Choroid plexus epithelial cell (primary cell): ENCODE results near the gene TCOF1.

Source experiments
- DNase-seq: peaks from one replicate; pipeline ENCODE4 v3.0.0-alpha.2; 2010; ENCODE audit warnings: low read depth
- H3K4me3 ChIP-seq: 2 replicates; pipeline ENCODE4 v1.5.1; 2011; ENCODE audit warnings: low read depth, mild to moderate bottlenecking, control low read depth, low read length, moderate library complexity
- TF ChIP-seq, protein P1 (sequence below): conservative IDR thresholded peaks from 2 replicates; pipeline ENCODE4 v1.5.1; 2011; ENCODE audit warnings: low read depth, mild to moderate bottlenecking, control low read depth, inconsistent platforms, low read length, moderate library complexity

Gene TCOF1, protein sequence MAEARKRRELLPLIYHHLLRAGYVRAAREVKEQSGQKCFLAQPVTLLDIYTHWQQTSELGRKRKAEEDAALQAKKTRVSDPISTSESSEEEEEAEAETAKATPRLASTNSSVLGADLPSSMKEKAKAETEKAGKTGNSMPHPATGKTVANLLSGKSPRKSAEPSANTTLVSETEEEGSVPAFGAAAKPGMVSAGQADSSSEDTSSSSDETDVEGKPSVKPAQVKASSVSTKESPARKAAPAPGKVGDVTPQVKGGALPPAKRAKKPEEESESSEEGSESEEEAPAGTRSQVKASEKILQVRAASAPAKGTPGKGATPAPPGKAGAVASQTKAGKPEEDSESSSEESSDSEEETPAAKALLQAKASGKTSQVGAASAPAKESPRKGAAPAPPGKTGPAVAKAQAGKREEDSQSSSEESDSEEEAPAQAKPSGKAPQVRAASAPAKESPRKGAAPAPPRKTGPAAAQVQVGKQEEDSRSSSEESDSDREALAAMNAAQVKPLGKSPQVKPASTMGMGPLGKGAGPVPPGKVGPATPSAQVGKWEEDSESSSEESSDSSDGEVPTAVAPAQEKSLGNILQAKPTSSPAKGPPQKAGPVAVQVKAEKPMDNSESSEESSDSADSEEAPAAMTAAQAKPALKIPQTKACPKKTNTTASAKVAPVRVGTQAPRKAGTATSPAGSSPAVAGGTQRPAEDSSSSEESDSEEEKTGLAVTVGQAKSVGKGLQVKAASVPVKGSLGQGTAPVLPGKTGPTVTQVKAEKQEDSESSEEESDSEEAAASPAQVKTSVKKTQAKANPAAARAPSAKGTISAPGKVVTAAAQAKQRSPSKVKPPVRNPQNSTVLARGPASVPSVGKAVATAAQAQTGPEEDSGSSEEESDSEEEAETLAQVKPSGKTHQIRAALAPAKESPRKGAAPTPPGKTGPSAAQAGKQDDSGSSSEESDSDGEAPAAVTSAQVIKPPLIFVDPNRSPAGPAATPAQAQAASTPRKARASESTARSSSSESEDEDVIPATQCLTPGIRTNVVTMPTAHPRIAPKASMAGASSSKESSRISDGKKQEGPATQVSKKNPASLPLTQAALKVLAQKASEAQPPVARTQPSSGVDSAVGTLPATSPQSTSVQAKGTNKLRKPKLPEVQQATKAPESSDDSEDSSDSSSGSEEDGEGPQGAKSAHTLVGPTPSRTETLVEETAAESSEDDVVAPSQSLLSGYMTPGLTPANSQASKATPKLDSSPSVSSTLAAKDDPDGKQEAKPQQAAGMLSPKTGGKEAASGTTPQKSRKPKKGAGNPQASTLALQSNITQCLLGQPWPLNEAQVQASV (N-terminal part only)

DNA sequence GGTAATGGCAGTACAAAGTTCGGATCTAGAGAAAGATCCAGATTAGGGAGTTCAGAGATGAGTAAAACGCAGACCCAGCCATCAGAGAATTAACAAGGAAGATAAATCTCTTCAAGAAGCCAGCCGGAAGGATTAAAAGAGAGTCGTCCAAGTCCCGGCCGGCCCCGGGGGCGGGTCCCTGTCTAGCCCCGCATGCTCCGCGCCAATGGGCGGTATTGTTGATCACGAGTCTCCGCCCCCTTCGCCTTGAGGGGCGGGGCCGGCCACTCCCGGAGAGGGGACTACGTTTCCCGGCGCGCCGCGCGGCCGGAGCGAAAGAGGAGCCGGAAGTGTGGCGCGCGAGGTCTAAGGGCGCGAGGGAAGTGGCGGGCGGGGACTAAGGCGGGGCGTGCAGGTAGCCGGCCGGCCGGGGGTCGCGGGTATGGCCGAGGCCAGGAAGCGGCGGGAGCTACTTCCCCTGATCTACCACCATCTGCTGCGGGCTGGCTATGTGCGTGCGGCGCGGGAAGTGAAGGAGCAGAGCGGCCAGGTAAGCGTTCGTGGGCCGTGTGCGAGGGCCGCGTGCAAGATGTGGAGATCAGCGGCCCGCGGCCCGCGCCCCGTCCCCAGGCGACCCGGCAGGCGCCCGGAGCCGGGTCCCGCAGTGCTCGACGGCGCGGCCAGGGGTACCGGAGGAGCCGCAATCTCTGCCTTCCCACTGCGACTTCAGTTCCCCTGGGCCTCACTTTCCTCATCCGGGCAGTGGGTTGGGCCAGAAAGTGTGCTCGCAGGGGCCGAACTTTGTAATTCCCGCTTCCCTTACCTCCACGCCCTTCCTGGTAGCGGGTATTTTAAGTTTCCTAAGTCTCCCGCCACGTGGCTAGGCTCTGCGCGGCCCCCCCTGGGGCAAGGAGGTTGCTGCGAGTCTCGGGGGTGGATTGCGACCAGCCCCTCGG is at the start of gene TCOF1:
Gene TCOF1 (plus strand): TSS at position 372 of the 935 bp plus-strand sequence. CDS start 50 bp downstream, at position 422.
- TF ChIP-seq, protein P1, sequence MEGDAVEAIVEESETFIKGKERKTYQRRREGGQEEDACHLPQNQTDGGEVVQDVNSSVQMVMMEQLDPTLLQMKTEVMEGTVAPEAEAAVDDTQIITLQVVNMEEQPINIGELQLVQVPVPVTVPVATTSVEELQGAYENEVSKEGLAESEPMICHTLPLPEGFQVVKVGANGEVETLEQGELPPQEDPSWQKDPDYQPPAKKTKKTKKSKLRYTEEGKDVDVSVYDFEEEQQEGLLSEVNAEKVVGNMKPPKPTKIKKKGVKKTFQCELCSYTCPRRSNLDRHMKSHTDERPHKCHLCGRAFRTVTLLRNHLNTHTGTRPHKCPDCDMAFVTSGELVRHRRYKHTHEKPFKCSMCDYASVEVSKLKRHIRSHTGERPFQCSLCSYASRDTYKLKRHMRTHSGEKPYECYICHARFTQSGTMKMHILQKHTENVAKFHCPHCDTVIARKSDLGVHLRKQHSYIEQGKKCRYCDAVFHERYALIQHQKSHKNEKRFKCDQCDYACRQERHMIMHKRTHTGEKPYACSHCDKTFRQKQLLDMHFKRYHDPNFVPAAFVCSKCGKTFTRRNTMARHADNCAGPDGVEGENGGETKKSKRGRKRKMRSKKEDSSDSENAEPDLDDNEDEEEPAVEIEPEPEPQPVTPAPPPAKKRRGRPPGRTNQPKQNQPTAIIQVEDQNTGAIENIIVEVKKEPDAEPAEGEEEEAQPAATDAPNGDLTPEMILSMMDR = no peak
- peak within 1 kb of the TSS; percentile 71 for H3K4me3 ChIP-seq
- peak; percentile 96 for DNase-seq

DNA sequence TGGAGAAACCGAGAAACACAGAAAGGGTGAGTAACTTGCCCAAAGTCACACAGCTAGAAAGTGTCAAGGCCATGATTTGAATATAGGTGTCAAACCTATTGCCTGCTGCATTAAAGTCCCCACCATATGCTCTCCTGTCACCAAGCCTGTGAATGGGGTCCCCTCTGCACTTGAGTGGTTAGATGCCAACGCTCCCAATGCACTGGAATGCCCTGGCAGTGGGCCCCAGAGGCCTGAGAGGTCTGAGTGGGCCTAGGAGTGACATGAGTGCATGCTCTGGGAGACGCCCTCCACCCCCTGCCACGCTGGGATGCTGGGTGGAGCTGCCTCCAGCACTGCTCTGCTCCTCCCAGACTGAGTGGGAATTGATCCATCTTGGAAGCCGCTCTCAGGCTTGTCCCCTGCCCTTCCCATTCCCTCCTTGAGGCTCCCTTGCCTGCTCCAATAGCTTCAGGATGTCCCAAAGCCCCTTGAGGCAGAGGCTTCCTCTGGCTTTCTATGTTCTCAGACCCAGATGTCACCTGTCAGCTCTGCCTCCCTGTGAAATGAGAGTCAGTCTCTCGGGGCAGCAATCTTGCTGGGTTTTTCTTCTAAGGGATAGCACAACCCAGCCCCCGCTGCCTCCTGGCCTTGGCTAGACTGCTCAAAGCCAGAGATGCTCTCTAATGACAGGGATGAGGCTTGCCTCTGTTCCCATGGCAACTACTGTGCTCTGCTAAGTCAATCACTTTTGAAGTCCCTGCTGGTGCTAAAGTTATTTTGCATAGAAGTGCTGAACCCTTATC is 48.2 kb upstream of the TCOF1 start:
- DNase-seq = no peak
- TF ChIP-seq, protein P1 = no peak

DNA sequence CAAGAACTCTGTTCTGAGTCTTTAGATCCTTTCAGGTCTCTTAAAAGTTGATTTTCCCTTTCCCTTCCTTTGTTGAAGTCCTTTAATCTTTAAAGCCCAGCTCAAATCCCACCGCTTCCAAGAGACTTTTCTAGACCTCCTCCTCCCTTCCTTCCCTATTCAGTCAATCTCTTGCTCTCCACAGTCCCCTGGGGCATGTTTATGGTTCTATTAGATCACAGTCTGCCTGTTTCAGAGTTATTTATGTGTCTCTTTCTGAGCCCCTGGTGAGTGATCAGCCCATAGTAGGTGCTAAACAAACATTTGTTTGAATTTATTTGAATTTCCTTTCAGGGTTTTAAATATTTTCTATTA is 47.6 kb upstream of the TCOF1 start:
- TF ChIP-seq, protein P1 = no peak
- no peak for DNase-seq
- H3K4me3 ChIP-seq = no peak overlapping the region

More for the DNA sequence above, 48.2 kb upstream of the TCOF1 start:
- no peak overlapping the region for H3K4me3 ChIP-seq

DNA sequence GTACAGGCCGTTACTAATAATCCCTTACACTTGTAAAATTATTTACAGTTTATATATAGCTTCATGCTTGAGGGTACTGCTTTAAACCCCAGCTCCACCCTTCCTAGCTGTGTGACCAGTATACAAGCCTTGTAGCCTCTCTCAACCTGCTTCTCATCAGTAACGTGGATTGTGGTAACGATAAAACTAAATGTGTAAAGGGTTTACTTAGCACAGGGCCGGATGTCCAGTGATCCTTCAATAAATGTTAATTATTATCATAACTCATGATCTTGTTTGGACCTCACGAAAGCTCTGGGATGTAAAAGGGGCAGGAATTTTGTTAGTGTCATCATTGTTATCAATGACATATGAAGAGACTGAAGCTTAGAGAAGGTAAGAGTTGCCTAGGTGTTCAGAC is 47.3 kb upstream of the TCOF1 start:
- DNase-seq = no peak
- TF ChIP-seq, protein P1 = no peak
- H3K4me3 ChIP-seq = no peak overlapping the region

DNA sequence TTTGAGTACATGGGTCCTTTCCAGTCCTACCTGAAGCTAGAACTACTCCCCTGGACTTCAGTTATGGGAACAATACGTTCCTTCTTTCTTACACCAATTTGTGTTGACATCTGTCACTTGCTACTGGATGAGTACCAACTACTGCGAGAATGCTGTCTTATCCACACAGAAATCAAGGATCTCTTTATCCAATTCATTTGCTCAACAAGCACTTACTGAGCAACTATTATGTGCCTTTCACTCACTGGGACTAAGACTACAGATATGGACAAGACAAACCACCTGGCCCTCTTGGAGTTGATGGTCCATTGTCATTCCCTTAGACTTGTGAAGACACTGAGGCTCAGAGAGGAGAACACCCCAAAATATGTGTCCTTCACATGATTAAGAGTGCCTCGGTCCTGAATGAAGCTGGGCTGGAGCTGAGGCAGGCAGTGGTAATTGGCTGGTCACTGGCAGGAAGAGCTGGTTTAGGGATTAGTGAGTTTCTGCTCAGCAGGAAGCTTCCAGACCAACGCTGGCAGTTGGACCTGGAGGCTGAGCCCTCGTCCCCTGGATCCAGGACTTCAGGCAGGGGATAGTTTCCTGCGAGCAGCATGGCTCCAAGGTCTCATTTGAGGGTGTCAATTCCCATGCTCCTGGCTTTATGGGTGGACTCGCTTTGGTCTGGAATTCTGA is 46.3 kb upstream of the TCOF1 start:
- TF ChIP-seq, protein P1 = no peak
- no peak overlapping the region for H3K4me3 ChIP-seq
- no peak for DNase-seq
